ENCODE results near the gene VANGL2. TPM values are rescaled to one million over a fixed set of nuclear protein-coding genes. Genes with fewer than 3 reads are reported as not detected.

VANGL2 gene
- total RNA-seq, 3 donors from 2014 or later, result 5.2 to 8.9 (median 8.7) TPM

- Histone ChIP-seq H3K4me3 (no peak within 1 kb of the TSS), H3K4me1 (ENCODE audit: low read depth) (no peaks in the 10 kb centered on the region), H3K36me3 (ENCODE audit: low read depth) (no peaks in the 10 kb centered on the region), H3K9me3 (no peaks in the 10 kb centered on the region)
- TF ChIP-seq CTCF (IDR thresholded peaks at IDR 0.05), result no peak
- ATAC-seq (no peak), DNase-seq (no peak)
- intact Hi-C loops (cut with DNase I, micrococcal nuclease), result no loop called here
These were observed 33.4 kb upstream of the VANGL2 start, which contains the start of gene NHLH1 for GRCh38 chr1:160366731-160367515. Gene NHLH1, plus strand, starts transcription at chr1:160367071. Its CDS starts 3,661 bp downstream, at chr1:160370732.

- ATAC-seq (no peak), DNase-seq (no peak)
- no peak overlapping the region for H3K4me3 ChIP-seq
- H3K9me3 ChIP-seq, result no peaks in the 10 kb centered on the region
- intact Hi-C loops (cut with DNase I, micrococcal nuclease), result no loop called here
- no peaks in the 10 kb centered on the region for H3K4me1 ChIP-seq (ENCODE audit: low read depth)
- TF ChIP-seq CTCF (IDR thresholded peaks at IDR 0.05), result no peak
- H3K36me3 ChIP-seq (ENCODE audit: low read depth), result no peaks in the 10 kb centered on the region
These were observed 32.9 kb upstream of the VANGL2 start for GRCh38 chr1:160367516-160367900.

- Histone ChIP-seq H3K36me3 (ENCODE audit: low read depth) (no peaks in the 10 kb centered on the region), H3K4me3 (no peak overlapping the region), H3K4me1 (ENCODE audit: low read depth) (no peaks in the 10 kb centered on the region), H3K9me3 (no peaks in the 10 kb centered on the region)
- no peak for TF ChIP-seq CTCF (IDR thresholded peaks at IDR 0.05)
- intact Hi-C loops (cut with DNase I, micrococcal nuclease), result no loop called here
- DNase-seq (no peak), ATAC-seq (no peak)
These were observed 32.1 kb upstream of the VANGL2 start for GRCh38 chr1:160367934-160368923.

- DNase-seq (no peak), ATAC-seq (no peak)
- intact Hi-C loops (cut with DNase I, micrococcal nuclease), result no loop called here
- no peak overlapping the region for H3K4me3 ChIP-seq
- no peaks in the 10 kb centered on the region for H3K4me1 ChIP-seq (ENCODE audit: low read depth)
- H3K9me3 ChIP-seq, result no peaks in the 10 kb centered on the region
- no peak for TF ChIP-seq CTCF (IDR thresholded peaks at IDR 0.05)
- H3K36me3 ChIP-seq (ENCODE audit: low read depth), result no peaks in the 10 kb centered on the region
These were observed 31.3 kb upstream of the VANGL2 start for GRCh38 chr1:160369087-160369486.

- no peak for ATAC-seq
- DNase-seq, result no peak
- Histone ChIP-seq H3K36me3 (ENCODE audit: low read depth) (no peaks in the 10 kb centered on the region), H3K4me3 (no peak overlapping the region), H3K9me3 (no peaks in the 10 kb centered on the region), H3K4me1 (ENCODE audit: low read depth) (no peaks in the 10 kb centered on the region)
- intact Hi-C loops (cut with DNase I, micrococcal nuclease), result no loop called here
- no peak for TF ChIP-seq CTCF (IDR thresholded peaks at IDR 0.05)
These were observed 29.6 kb upstream of the VANGL2 start for GRCh38 chr1:160370561-160371345.

All from mucosa of descending colon (tissue), 3 donors.